HFFc6 (cell line): ENCODE measurements around the gene ABCC9. TPM values are rescaled to one million over a fixed set of nuclear protein-coding genes. Genes with fewer than 3 reads are reported as not detected.

Experiments
- DNase-seq: peaks from one replicate; pipeline ENCODE4 v3.0.0-alpha.2; 2018
- H3K27ac Mint-ChIP-seq: 2 replicates; pipeline ENCODE4 v1.8.0; 2020; ENCODE audit warnings: mild to moderate bottlenecking, mixed read lengths
- H3K27me3 Mint-ChIP-seq: 2 replicates; pipeline ENCODE4 v1.8.0; 2021; ENCODE audit warnings: mild to moderate bottlenecking, moderate library complexity, mixed read lengths; ENCODE audit not compliant: insufficient read depth
- H3K36me3 Mint-ChIP-seq: 2 replicates; pipeline ENCODE4 v1.8.0; 2021; ENCODE audit warnings: low read depth, mixed read lengths
- H3K4me1 Mint-ChIP-seq: 2 replicates; pipeline ENCODE4 v1.8.0; 2020; ENCODE audit warnings: low read depth, mixed read lengths
- H3K4me3 Mint-ChIP-seq: 2 replicates; pipeline ENCODE4 v1.8.0; 2020; ENCODE audit warnings: mild to moderate bottlenecking, moderate library complexity, mixed read lengths
- H3K9me3 Mint-ChIP-seq: 2 replicates; pipeline ENCODE4 v1.8.0; 2020; ENCODE audit warnings: mild to moderate bottlenecking, mixed read lengths
- total RNA-seq, 6 experiments: library from RNA; stranded (reverse); fragmentation: NEBNext Ultra II Directional; extraction: Animal tissue kit (Norgen Biotek cat#: 25700); gene quantifications; 2 replicates in 1 of 6; 3 replicates in 5 of 6; pipeline ENCODE4 v1.2.3, GENCODE V29; 2021
- TF ChIP-seq, protein P1 (sequence below): fragments of 200-600 bp; sonication (generic); IDR thresholded peaks from 2 replicates; pipeline ENCODE4 v1.5.0; 2021; ENCODE audit warnings: antibody characterized with exemption, mild to moderate bottlenecking

Gene ABCC9
- total RNA-seq, 6 experiments from 2014 or later, result 0.81 to 9.7 (median 8.2) TPM

- DNase-seq, result no peak
- peaks cover under 1% of the 10 kb centered on the region; the same call in 1 of the 2 replicates for H3K36me3 Mint-ChIP-seq
- H3K27ac Mint-ChIP-seq, result no peak overlapping the region
- TF ChIP-seq, protein P1, sequence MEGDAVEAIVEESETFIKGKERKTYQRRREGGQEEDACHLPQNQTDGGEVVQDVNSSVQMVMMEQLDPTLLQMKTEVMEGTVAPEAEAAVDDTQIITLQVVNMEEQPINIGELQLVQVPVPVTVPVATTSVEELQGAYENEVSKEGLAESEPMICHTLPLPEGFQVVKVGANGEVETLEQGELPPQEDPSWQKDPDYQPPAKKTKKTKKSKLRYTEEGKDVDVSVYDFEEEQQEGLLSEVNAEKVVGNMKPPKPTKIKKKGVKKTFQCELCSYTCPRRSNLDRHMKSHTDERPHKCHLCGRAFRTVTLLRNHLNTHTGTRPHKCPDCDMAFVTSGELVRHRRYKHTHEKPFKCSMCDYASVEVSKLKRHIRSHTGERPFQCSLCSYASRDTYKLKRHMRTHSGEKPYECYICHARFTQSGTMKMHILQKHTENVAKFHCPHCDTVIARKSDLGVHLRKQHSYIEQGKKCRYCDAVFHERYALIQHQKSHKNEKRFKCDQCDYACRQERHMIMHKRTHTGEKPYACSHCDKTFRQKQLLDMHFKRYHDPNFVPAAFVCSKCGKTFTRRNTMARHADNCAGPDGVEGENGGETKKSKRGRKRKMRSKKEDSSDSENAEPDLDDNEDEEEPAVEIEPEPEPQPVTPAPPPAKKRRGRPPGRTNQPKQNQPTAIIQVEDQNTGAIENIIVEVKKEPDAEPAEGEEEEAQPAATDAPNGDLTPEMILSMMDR, result no peak
- peaks cover 1% of the 10 kb centered on the region; the same call in 1 of the 2 replicates for H3K4me1 Mint-ChIP-seq
- peaks cover 28% of the 10 kb centered on the region for H3K9me3 Mint-ChIP-seq
- no peak overlapping the region for H3K4me3 Mint-ChIP-seq
- no peaks in the 10 kb centered on the region; the same call in 1 of the 2 replicates for H3K27me3 Mint-ChIP-seq
Measured at GRCh38 chr12:21946983-21947382, 5.8 kb upstream of the ABCC9 start.

DNA sequence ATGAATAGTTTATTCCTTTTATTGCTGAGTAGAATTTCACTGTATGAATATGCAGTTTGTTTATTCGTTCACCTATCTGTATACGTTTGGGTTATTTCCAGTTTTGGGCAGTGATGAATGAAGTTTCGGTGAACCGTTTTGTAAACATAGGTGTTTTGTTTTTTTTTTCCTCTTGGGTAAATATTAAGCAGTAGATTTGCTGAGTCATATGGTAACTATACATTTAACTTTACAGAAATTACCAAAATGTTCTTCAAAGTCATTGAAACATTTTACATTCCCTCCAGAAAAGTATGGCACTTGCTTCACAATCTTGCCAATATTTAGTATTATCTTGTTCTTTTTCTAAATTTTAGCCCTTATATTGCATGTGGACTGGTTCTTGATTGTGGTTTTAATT, 3.8 kb upstream of the ABCC9 start:
- Mint-ChIP-seq H3K4me3 (no peak overlapping the region), H3K9me3 (peaks cover 18% of the 10 kb centered on the region), H3K36me3 (peaks cover 5% of the 10 kb centered on the region; the same call in 1 of the 2 replicates), H3K27ac (no peak overlapping the region), H3K27me3 (peaks cover 5% of the 10 kb centered on the region), H3K4me1 (peaks cover 10% of the 10 kb centered on the region; the same call in 1 of the 2 replicates)
- TF ChIP-seq, protein P1, result no peak
- no peak for DNase-seq

- peaks cover 10% of the 10 kb centered on the region; the same call in 1 of the 2 replicates for H3K4me1 Mint-ChIP-seq
- TF ChIP-seq, protein P1, result no peak
- H3K27ac Mint-ChIP-seq, result no peak overlapping the region; the same call in 1 of the 2 replicates
- peaks cover 5% of the 10 kb centered on the region; the same call in 1 of the 2 replicates for H3K36me3 Mint-ChIP-seq
- DNase-seq, result no peak
- H3K27me3 Mint-ChIP-seq, result peaks cover 6% of the 10 kb centered on the region
- H3K9me3 Mint-ChIP-seq, result peaks cover 8% of the 10 kb centered on the region; the same call in 1 of the 2 replicates
- H3K4me3 Mint-ChIP-seq, result peak overlapping the region; percentile 92; the same call in 1 of the 2 replicates
Measured at GRCh38 chr12:21942377-21942703, 1.1 kb upstream of the ABCC9 start.

- no peak for DNase-seq
- peaks cover 5% of the 10 kb centered on the region; the same call in 1 of the 2 replicates for H3K36me3 Mint-ChIP-seq
- TF ChIP-seq, protein P1, result peak; percentile 46; the same call in 1 of the 2 replicates
- peaks cover 10% of the 10 kb centered on the region; the same call in 1 of the 2 replicates for H3K4me1 Mint-ChIP-seq
- H3K27me3 Mint-ChIP-seq, result peaks cover 6% of the 10 kb centered on the region
- H3K4me3 Mint-ChIP-seq, result peak overlapping the region; percentile 92
- peak overlapping the region; percentile 80; the same call in 1 of the 2 replicates for H3K27ac Mint-ChIP-seq
- H3K9me3 Mint-ChIP-seq, result peaks cover 3% of the 10 kb centered on the region; the same call in 1 of the 2 replicates
Measured at GRCh38 chr12:21941506-21942376, 515 bp upstream of the ABCC9 start.

DNA sequence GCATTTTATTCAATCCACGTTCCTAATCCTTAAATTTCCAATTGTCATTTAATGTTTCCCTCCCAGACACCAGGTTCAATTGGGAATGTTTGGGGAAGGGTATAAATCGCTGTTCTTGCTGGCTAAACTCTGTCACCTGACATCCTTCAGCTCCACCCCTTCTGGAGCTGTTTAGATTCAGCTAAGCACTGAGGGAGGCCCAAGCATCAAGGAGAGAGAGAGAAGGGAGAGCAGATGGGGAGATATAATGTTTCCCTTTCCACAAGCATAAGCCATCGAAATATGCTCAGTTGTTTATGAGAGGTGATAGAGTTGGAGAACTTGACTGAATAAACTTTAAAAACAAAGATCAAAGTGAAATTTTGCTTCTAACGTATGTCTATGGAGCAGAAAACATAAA, 1.8 kb downstream of the ABCC9 start:
- TF ChIP-seq, protein P1, result no peak
- Mint-ChIP-seq H3K4me3 (no peak overlapping the region), H3K9me3 (no peaks in the 10 kb centered on the region; the same call in 1 of the 2 replicates), H3K4me1 (peaks cover 10% of the 10 kb centered on the region; the same call in 1 of the 2 replicates), H3K27me3 (peaks cover 6% of the 10 kb centered on the region), H3K36me3 (peaks cover 5% of the 10 kb centered on the region; the same call in 1 of the 2 replicates), H3K27ac (no peak overlapping the region)
- DNase-seq, result no peak
